NCI-H2107 treated with DMSO at 0.1 percent for 48 hours (cell line): ENCODE data around the gene ANKRD44.

Experiments
- DNase-seq: peaks from one replicate; lab custom pipeline; 2025; ENCODE audit not compliant: unreplicated experiment; lab: John Stamatoyannopoulos, UW

The ANKRD44 gene

DNA sequence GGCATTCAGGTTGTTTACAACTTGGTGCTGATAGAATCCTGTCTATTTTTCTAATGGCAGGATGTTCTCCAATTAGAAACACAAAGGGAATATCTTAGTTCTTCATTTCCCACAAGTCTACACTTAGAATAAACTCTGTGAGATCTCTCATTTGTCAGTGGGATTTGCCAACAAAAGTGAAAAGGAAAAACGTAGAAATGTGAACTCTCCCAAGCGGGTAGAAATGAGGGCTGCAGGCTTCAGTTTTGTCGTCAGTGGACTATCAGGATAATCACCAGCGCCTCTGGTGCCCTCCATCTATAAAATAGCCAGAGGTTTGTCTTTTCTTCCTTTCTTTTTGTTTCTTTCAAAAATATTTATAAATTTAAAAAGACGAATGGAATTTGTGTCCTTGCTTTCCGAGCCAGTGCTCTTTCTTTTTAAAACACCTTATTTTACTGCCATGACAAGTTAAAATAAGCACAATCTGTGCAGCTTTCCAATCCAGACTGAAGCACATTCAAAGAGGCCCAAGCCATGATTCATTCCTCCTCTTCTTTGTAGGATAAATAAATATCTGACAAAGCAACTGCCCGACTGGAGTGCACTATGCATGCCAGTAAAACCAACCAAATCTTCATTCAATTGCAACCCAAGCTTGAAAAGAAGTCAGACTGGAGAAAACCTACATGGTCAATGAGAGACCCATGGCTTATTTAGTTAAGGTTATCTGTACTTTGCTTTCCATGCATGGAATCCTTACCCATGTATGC lies 185.8 kb downstream of the ANKRD44 start:
- no peak for DNase-seq

DNA sequence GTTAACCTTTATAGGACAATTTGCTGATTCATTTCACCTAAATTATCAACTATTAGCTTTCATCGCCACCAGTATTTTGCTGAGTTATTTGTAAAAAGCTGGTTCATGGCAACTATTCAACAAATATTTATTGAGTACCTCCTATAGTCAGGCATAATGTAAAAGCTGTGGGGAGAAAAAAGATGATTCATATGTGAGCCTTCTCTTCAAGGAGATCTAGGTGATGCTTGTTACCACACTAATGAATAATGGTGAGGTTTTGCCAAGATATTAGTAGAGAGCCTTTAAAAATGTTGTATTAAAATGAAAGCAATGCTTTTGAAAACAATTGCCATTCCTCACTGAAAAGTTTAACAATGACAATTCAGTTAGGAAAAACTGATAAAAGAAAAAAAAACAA lies 187.8 kb downstream of the ANKRD44 start:
- no peak for DNase-seq

DNA sequence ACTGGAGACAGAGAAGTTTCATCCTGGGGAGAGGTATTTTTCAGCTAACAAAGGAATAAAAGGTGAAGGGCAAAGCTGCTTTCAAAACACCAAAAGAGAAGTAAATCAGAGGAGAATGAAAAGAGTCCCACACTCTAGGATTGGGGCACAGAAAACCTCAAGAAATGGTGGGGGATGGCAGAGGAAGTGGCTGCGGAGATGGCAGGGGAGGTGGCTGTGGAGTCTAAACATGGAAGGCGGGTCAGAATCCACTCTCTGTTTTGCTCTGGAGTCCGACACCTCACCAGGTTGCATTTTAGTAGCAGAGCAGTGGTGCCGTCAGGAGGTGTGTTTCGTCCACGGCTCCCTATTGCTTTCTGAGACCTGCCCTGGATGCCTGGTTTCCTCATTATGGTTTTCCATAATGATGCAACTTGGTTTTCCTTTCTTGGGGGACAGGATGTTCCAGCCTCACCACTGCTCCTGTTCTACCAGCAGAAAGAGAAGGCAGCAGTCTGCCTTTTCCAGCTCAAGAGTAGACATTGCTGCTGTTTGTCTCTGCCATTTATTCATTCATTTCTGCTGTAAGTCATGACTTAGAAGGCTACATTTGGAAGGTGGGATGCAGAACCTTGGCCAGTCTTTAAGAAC lies 188.7 kb downstream of the ANKRD44 start:
- no peak for DNase-seq

DNA sequence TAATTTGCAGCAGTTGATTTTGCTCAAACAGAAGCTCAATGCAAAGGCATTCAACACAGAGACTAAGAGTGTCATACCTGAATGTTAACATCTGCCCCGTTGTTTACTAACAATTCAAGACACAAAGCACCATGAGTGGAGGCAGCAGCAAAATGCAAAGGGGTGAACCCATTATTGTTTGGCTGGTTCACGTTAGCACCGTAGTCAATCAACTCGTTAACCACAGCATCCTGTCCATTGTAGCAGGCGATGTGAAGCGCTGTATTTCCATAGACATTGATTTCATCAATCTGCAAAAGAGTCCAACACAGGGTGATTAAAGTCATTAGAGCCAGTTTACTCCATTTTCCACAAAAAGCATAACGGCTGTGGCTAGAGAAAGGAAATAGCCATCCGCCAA lies 189.3 kb downstream of the ANKRD44 start:
- DNase-seq: no peak

DNA sequence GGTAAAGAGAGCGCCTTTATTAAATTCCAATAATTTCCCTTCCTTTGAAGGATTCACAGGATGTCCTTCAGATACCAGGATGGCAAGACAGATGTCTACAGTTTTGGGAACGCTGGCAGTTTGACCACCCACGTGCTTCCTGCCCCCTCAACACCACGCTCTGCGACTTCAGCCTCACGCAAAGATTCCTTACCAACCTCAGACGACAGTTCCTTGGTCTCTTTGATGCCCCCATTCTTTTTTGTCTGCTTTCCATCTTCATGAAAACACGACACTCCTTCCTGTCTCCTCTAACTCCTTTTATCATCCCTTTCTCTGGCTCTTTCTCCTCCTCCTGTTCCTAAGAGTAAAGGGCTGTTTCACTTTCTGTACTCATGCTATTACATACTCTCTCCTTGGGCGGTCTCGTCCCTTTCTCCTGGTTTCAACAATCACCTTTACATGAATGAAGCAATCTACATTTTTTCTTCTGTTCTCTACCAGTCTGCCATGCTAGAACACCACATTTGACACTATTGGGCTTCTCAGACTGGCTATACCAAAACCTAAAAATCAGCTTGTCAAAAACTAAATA lies 194.2 kb downstream of the ANKRD44 start:
- no peak for DNase-seq

DNA sequence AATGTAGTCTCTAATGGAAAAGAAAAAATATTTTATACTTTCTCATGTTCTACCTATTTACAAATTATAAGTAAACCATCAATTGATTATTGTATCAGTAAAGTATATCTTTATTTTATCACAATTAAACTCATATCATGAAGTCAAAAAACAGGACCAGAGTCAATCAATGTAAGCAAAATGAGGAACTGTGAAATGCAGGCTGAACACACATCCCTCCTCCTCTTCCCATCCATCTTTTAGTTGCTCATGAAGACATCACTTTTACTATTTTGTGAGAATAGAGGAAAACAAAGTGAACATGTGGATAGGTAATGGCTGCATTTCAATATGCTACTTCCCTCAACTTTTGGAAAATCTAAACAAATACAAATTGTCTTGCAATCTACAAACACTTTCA lies 195.3 kb downstream of the ANKRD44 start:
- DNase-seq: no peak

DNA sequence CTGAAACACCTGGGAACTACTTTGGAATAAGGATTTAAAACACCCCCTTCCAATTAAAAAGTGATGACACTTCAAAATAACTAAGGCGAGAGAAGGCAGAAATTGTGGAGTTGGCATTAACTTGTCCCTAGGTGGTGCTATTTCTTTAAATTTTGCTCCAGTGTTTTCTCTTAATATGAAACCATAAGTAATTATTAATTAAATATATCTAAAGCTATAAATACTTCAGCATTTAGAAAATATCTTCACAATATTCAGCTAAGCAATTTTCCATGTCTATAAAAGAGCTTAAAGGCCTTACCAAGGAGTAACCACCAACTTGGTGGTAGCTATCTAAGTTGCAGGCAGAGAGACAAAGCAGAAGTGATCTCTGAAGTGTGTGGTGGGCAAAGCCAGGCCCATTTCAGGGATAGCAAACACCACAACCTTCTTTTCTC lies 197.3 kb downstream of the ANKRD44 start:
- DNase-seq: peak; percentile 50

DNA sequence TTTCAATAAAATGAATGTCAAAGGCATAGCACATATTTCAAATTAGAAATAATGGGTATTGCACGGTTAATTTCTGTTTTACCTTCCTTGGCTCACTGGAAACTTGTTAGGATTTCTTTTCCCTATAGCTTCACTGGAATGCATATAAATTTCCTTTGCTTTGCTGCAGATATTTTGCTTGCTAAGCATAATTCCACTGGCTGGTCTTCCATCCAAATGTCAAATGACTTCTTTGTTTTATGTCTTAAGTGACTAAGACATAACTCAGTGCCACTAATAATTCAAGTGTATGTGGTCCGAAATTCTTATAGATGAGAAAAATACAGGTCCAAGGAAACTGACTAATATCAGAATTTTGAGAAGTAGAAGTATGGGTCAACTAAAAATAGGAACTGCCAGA lies 201.3 kb downstream of the ANKRD44 start:
- no peak for DNase-seq

DNA sequence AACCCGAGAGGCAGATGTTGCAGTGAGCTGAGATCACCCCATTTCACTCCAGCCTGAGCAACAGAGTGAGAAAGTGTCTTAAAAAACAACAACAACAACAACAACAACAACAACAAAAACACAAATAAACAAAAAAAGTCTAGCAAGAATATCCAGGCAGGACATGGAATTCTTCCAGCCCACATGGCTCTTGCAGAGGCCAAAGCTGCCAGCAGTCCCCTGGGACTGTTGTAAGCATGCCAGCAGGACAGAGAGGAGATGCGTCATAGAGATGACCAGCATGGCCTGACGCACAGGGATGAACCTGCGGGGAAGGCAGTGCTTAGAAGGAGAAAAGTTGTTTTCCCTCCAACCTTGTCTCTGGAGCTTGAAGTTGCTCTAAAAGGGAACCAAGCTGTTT lies 201.8 kb downstream of the ANKRD44 start:
- DNase-seq: no peak

DNA sequence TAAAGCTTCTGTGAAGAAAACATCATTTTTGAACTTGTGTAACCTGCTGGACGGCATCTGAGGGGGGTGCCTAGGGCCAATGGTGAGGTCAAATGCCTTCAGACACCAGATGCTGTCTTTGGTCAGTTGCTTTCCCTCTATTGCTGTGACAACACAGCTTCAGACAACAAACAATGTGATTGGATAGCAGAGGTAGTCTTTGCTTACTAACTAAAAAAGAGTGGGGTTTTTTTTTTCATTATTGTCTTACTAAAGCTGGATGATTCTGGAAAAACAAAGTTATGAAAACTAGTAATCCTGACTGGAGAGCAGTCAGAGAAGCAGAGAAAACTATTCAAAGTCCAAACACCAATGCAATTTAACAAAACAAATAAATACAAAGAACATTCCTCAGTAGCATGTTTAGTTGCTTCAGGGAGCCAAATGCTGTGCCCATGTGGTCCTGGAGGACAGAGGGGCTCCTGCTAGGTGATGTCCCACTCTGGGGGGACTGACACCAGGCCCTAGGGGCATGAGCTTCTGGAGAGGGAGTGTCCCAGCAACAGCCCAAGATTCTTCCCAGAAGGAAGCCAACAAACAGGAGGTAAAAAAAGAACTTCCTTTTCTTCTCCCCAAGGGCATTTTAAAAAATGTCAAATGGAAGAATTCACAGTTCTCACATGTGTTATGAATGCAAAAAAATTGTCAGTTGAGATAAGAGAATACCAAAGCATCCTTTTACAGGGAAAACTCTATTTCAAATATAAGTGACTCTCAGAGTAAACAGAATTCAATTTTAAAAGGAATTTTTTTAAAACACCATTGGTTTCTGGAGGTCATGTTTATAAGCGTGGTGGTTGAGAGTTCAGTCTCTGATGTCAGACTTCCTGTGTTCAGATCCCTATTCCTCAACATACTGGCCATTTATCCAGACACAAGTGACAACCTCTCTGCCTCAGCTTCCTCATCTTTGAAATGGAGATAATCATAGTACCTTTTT lies 203.0 kb downstream of the ANKRD44 start:
- no peak for DNase-seq

DNA sequence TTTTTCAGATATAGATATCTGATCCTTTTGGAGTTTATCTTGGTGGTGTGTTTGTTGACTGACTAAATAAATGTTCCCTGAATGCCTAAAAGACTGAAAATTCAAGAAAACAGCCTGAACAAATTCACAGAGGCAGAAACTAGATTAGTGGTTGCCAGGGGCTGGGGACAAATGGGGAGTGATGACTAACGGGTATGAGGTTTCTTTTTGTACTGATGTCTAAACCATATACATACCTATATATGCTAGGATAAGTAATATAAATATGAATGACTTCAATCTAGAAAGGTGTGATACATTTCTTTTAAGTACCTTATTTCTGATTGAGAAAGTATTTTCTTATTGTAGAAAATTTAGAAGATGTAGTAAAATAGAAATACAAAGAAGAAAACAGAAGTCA lies 207.2 kb downstream of the ANKRD44 start:
- DNase-seq: no peak

DNA sequence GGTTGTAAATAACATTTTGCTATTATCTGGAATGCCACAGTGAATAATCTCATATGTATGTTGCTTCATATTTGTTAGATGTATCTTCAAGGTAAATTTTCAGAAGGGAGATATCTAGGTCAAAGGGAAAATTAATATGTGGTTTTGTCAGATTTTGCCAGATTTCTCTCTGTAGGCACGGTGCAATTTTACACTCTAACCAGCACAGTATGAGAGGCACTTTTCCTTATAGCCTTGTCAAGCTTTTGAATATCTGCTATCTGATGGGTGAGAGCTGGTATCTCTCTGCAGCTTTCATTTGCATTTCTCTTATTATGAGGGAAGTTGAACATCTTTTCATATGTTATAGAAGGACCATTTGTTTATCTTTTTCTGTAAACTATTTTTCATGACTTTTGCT lies 208.3 kb downstream of the ANKRD44 start:
- DNase-seq: no peak

DNA sequence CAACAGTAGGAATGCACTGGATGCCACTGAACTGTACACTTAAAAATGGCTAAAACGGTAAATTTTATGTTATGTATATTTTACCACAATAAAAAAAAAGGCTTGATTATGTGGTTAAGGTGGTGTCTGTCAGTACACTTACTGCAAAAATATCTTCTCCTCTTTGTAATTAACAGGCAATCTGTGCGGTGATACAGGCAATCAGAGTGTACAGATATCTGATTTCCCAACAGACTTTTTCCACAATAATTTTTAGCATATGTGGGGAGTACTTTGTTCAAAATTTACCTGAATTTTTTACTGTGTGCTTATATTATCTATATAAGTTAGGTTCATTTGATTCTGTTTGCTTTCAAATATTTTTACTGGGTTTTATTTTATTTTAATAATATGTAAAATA lies 209.1 kb downstream of the ANKRD44 start:
- no peak for DNase-seq

DNA sequence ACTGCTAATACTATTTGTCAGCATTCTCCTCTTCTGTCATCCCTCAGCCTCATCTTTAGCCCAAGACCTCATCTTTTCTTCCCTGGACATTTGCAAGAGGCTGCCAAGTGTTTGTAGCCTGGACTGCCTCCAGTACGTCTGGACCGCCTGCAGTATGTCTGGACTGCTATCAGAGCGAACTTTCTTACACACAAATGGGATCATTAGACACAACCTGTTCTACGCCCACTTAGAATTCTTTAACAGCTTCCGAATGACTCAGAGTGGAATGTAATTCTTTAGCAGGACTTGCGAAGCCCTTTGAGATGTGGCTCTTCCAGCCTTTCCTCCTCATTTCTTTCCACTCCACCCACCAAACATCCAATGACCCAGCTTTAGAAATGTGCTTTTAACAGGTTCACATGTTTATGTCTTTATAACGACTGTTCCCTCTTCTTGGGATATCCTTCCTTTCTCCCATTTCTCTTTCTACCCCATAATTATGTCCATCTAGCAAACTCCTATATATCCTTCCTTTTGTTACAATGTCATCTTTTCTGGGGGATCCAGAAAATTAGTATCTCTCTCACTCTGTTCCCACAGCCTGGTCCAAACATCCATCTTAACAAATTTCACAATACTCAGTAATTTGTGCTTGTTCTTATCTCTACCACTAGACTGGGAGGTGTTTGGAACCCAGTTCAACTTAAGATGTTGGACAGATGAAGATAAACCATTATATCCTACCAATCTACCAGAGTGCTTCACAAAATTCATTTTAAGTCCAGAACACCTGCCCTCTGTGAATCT lies 212.8 kb downstream of the ANKRD44 start:
- no peak for DNase-seq

DNA sequence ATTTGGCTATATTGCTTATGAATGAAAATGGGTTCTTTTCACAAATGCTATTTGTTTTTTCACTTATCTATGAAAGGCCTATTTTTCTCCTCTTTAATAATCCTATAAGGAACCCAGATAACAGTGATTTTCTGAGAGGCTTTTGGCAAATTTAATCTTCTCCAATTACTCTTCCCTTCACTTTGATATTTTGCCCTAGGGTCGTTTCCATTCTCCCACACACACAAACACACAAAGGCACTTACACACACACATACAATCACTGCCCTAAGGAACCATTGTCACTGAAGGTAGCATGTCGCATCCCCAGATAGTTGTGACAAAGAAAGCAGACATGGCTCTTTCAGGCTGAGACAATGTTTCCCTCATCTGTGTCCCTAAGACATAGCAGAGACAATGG lies 213.9 kb downstream of the ANKRD44 start:
- no peak for DNase-seq

DNA sequence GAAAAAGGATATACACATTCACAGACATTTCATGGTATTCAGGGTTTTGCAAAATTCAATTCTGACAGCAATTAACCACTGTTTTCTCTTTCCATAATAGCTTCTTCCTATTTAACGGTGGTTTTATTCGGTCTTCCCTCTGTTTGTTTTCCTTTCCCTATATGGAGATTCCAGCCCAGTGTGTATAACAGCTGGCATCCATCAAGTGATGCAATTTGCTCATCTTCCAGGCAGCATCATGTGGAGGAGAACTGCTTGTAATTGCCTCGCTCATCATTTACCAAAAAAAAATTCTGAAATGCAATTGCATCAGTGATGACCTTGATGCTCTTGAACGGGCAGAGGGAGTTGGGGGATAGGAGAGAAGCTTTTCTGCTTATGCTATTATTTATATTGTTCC lies 218.1 kb downstream of the ANKRD44 start:
- no peak for DNase-seq

DNA sequence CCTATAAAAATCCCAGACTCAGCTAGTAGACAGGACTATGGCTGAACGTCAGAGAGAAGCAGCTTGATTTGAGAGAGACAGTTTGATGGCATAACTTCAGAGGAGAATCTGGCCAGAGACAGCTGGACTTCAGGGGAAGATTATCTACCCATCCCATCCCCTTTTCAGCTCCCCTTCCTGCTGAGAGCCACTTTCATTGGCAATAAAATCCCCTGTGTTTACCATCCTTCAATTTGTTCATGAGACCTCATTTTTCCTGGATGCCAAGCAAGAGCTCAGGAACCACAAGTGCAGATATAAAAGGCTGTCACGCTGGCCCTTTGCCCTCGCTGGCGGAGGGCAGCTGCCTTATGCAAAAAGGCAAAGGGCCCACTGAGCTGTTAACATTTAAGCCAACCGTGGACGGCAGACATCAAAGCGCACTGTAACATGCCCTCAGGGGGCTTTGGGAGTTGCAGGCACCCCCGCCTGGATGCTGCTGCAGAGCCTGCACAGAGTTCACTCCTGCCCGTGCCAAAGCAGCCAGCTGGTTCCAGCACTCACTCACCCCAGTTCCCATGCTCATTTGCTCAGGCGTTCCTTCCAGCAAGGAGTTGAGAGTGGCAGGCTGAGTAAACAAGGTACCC lies 219.7 kb downstream of the ANKRD44 start:
- peak; percentile 1 for DNase-seq

DNA sequence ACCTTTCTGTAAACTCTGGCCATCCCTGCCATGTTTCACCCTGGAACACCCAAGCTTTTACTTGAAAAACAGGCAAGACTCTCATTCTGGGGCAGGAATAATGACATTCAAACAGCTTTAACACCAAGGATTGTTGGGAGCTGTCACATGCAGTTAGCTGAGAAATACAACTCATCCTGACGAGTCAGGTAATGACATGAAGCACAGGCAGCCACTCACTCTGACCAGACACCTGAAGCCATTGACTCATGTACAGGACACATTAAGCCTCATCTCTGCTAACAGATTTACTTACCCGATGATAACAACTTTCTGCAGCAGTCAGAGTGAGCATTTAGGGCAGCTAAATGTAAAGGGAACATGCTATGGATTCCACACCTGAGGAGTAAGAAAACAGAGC lies 220.9 kb downstream of the ANKRD44 start:
- no peak for DNase-seq

DNA sequence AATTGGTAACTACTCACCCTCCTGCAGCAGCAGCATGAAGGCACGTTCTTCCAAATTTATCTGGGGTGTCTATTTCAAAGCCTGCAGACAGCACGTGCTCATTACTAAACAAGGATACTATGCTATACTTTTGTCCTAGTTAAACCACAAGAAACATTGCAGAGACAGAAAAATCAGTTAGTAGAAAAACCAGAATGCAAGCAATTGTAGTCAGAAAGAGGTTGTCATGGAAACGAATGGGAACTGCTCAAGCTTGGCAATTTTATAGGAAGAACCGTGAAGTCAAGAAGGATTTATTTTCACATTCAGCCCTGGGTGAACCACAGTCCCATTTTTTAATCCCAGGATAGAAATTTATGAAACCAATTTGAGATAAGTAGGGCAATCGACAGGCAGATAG lies 221.9 kb downstream of the ANKRD44 start:
- DNase-seq: no peak

DNA sequence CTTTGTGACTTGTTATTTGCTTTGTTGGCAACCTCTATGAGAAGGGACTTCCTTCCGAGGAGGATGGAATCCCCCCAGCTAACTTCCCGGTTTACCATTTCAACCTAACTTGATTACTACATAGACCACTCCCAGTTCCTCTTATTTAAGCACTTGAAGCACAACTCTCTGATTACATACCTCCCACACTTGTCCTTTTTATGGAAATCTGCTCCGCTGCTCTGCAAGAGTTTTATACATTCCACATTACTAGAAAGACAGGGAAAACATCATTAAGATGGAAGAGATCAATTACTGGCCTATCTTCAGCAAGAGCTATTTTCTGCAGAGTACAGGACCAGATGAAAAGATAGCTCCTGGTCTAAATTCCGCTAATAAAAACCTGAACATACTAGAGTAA lies 224.1 kb downstream of the ANKRD44 start:
- no peak for DNase-seq
